Right lobe of liver (tissue), 6 donors: ENCODE data around the gene RPS27L. TPM values are rescaled to one million over a fixed set of nuclear protein-coding genes. Genes with fewer than 3 reads are reported as not detected.
A peak's percentile ranks its signal among the peaks of the same experiment; 100 is the strongest.

Source experiments
- ATAC-seq, 4 donors: fragments of 200-7000 bp; cut with Tn5 transposase; one replicate each; pipeline ENCODE4 v1.9.1; 2020; ENCODE audit warnings: mild to moderate bottlenecking in 4 of 4, moderate library complexity in 4 of 4
- DNase-seq, 3 donors: peaks; one replicate each; pipeline ENCODE4 v3.0.0-alpha.2; 2020
- H3K27ac ChIP-seq, 3 donors: fragments of 200-600 bp; one replicate each; pipeline ENCODE4 v1.8.0; 2022
- H3K27me3 ChIP-seq, 2 donors: fragments of 200-600 bp; one replicate each; pipeline ENCODE4 v1.8.0; 2022
- H3K36me3 ChIP-seq, 4 donors: fragments of 200-600 bp; sonication (generic) in 1 of 4; one replicate each; pipeline versions ENCODE4 v1.5.1 to v1.8.0; 2017 to 2022; ENCODE audit warnings: control low read depth in 1 of 4
- H3K4me1 ChIP-seq, 4 donors: fragments of 200-600 bp; sonication (generic) in 1 of 4; one replicate each; pipeline versions ENCODE4 v1.5.1 to v1.8.0; 2017 to 2022; ENCODE audit warnings: control low read depth in 1 of 4
- H3K4me3 ChIP-seq, 3 donors: fragments of 200-600 bp; one replicate each; pipeline ENCODE4 v1.8.0; 2022
- H3K9me3 ChIP-seq, 4 donors: fragments of 200-600 bp; sonication (generic) in 1 of 4; one replicate each; pipeline versions ENCODE4 v1.5.1 to v1.8.0; 2017 to 2022; ENCODE audit warnings: control low read depth in 1 of 4
- POLR2A ChIP-seq: fragments of 450-650 bp; IDR thresholded peaks from one replicate; pipeline ENCODE4 v1.6.1; 2017; ENCODE audit warnings: antibody characterized with exemption, mild to moderate bottlenecking
- WGBS: methylation state at CpG from one replicate; pipeline ENCODE4 v1.1.6; 2018; ENCODE audit warnings: low coverage, low lambda C conversion rate; ENCODE audit not compliant: insufficient coverage; ENCODE audit errors: missing lambda C conversion rate; 5-methylcytosine and 5-hydroxymethylcytosine counted together
- intact Hi-C, 2 donors: fragments of 100-400 bp; cut with DNase I; formaldehyde crosslinking; loops; one replicate each; pipeline versions ENCODE4 v1.11.2 to v1.14.1; 2022
- total RNA-seq, 6 experiments: library from RNA; depleted of rRNA in 2 of 6; stranded (reverse); fragments of >200 nt in 2 of 6; fragmentation: NEBNext Ultra II Directional in 3 of 6; extraction: Animal tissue kit (Norgen Biotek cat#: 25700) in 3 of 6; gene quantifications; one replicate each; pipeline versions ENCODE4 v1.1.0 to v1.2.4, GENCODE V29; 2016 to 2023
- TF ChIP-seq, protein P1 (sequence below), 4 donors: fragments of 200-600 bp in 3 of 4; fragments of 450-650 bp in 1 of 4; IDR thresholded peaks; one replicate each; pipeline versions ENCODE4 v1.5.1 to v1.8.0; 2016 to 2022; ENCODE audit warnings: antibody characterized with exemption in 4 of 4, mild to moderate bottlenecking in 2 of 4
- donor health status: DM: no; HTN: yes; CAD: no.
- donor health status: DM: no; HTN: no; CAD: no.
- donor health status: DM: no; HTN: no; CAD: no.
- donor health status: DM: no; HTN: yes; CAD: no.
- donor health status: DM: no; HTN: yes; CAD: no.

The RPS27L gene
- total RNA-seq, 6 experiments from 2014 or later = 63.9 to 115 (median 99.8) TPM

DNA sequence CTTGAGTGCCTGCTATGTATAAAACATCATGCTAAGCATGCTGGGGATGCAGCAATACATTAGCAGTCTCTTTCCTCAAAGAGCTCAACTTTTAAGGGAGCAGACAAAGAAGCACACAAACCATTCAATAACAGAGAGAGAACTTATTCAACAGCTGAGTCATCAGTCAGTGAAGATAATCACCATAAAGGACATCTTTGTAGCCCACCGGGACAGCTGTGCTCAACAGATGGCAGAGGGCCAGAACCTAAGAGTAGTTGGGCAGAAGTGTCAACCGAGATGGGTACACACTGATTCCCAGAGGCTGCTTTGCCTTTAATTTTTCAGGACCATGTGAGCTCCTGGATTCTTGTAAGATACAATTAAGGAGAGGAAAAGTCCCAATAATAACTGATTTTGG lies 27.9 kb upstream of the RPS27L start:
- Histone ChIP-seq H3K27ac (no peak overlapping the region), H3K27me3 (no peaks in the 10 kb centered on the region), H3K4me3 (no peak overlapping the region), H3K9me3 (no peaks in the 10 kb centered on the region), H3K36me3 (no peaks in the 10 kb centered on the region), H3K4me1 (no peaks in the 10 kb centered on the region)
- 40% methylated on average over 1 of the region's 2 CpGs for WGBS
- no peak for ATAC-seq
- TF ChIP-seq, protein P1, sequence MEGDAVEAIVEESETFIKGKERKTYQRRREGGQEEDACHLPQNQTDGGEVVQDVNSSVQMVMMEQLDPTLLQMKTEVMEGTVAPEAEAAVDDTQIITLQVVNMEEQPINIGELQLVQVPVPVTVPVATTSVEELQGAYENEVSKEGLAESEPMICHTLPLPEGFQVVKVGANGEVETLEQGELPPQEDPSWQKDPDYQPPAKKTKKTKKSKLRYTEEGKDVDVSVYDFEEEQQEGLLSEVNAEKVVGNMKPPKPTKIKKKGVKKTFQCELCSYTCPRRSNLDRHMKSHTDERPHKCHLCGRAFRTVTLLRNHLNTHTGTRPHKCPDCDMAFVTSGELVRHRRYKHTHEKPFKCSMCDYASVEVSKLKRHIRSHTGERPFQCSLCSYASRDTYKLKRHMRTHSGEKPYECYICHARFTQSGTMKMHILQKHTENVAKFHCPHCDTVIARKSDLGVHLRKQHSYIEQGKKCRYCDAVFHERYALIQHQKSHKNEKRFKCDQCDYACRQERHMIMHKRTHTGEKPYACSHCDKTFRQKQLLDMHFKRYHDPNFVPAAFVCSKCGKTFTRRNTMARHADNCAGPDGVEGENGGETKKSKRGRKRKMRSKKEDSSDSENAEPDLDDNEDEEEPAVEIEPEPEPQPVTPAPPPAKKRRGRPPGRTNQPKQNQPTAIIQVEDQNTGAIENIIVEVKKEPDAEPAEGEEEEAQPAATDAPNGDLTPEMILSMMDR (IDR thresholded peaks at IDR 0.05) = no peak
- no peak for TF ChIP-seq POLR2A
- no peak for DNase-seq
- intact Hi-C loops = no loop called here

DNA sequence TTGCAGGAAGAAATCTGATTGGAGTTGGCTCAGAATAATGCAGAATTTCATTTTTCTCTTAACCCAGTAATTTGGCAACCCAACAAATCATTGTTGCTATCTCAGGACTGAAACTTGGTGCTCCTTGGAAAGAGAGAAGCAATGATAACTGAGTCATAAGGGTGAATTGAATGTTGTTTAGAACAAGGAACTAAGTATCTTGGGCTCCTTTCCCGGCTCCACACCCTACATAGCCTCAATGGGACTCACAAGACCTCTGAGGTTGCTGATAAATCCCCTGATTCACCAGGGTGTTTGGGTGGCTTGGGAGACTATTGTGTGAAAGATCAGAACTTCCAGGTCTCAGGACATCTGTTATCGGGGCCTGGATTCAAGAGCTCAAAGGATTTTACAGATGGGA lies 24.4 kb upstream of the RPS27L start:
- TF ChIP-seq POLR2A = no peak
- TF ChIP-seq, protein P1 (IDR thresholded peaks at IDR 0.05) = no peak
- no peak overlapping the region for H3K4me3 ChIP-seq

GRCh38 chr15:63180746-63181145 lies 23.5 kb upstream of the RPS27L start:
- H3K4me1 ChIP-seq = no peaks in the 10 kb centered on the region
- no peak overlapping the region for H3K27ac ChIP-seq
- DNase-seq (no peak), ATAC-seq (no peak)
- no peaks in the 10 kb centered on the region for H3K9me3 ChIP-seq
- H3K27me3 ChIP-seq = no peaks in the 10 kb centered on the region
- WGBS = 94% methylated on average over 2 of the region's 2 CpGs
- H3K4me3 ChIP-seq = no peak overlapping the region
- no peak for TF ChIP-seq POLR2A
- TF ChIP-seq, protein P1 (IDR thresholded peaks at IDR 0.05) = no peak
- intact Hi-C loops = no loop called here
- no peaks in the 10 kb centered on the region for H3K36me3 ChIP-seq

More for the DNA sequence above, 24.4 kb upstream of the RPS27L start:
- Histone ChIP-seq H3K36me3 (no peaks in the 10 kb centered on the region), H3K27ac (no peak overlapping the region), H3K4me1 (no peaks in the 10 kb centered on the region), H3K9me3 (no peaks in the 10 kb centered on the region), H3K27me3 (no peaks in the 10 kb centered on the region)
- no peak for DNase-seq
- peak in 2 of 4 donors; percentile 15 to 24 for ATAC-seq
- intact Hi-C loops = no loop called here
- WGBS = 63% methylated on average over 2 of the region's 2 CpGs

DNA sequence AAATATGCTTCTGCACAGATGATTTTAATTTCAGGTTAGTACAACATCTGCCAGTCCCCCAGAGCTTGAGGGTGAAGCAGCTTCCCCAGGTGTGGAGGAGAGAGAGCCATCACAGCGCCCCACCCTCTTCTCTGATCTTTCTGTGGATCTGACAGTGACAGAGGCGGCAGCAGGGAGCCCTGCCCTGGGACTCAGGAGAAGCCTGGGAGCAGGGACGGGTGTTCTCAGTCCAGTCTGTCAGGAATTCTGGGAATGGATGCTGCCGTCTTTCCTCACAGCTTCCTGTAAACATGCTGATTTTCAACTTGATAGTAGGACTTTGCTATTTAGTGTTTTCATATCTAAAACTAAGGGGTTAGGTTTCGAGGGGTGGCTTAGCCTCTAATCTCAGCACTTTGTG lies 20.8 kb upstream of the RPS27L start:
- 62% methylated on average over 5 of the region's 5 CpGs for WGBS
- DNase-seq (peak in 1 of 3 donors; percentile 32), ATAC-seq (peak in 3 of 4 donors; percentile 24 to 55 (median 48))
- Histone ChIP-seq H3K27ac (no peak overlapping the region), H3K9me3 (no peaks in the 10 kb centered on the region), H3K4me3 (no peak overlapping the region), H3K4me1 (no peaks in the 10 kb centered on the region), H3K27me3 (no peaks in the 10 kb centered on the region), H3K36me3 (no peaks in the 10 kb centered on the region)
- TF ChIP-seq, protein P1 (IDR thresholded peaks at IDR 0.05) = no peak
- no peak for TF ChIP-seq POLR2A
- intact Hi-C loops = no loop called here

GRCh38 chr15:63176302-63176701 lies 19.0 kb upstream of the RPS27L start:
- Histone ChIP-seq H3K27me3 (no peaks in the 10 kb centered on the region), H3K4me1 (no peaks in the 10 kb centered on the region), H3K4me3 (no peak overlapping the region), H3K9me3 (no peaks in the 10 kb centered on the region), H3K27ac (no peak overlapping the region), H3K36me3 (no peaks in the 10 kb centered on the region)
- intact Hi-C loops = no loop called here
- TF ChIP-seq, protein P1 (IDR thresholded peaks at IDR 0.05) = no peak
- DNase-seq (no peak), ATAC-seq (no peak)
- 50% methylated on average over 2 of the region's 3 CpGs for WGBS
